GM04504 (cell line): ENCODE data around the gene BRWD1.

Source experiments
- DNase-seq: peaks from one replicate; pipeline ENCODE4 v3.0.0-alpha.2; 2012; ENCODE audit warnings: low read depth

Gene BRWD1

GRCh38 chr21:39197448-39198233, 115.8 kb downstream of the BRWD1 start:
- DNase-seq: no peak

- no peak for DNase-seq
Observed at GRCh38 chr21:39196838-39197237, 116.6 kb downstream of the BRWD1 start.

- no peak for DNase-seq
Observed at GRCh38 chr21:39196310-39196709, 117.1 kb downstream of the BRWD1 start.

- no peak for DNase-seq
Observed at GRCh38 chr21:39193380-39193779, 120.1 kb downstream of the BRWD1 start.

GRCh38 chr21:39189857-39190604, 123.4 kb downstream of the BRWD1 start:
- DNase-seq: no peak

GRCh38 chr21:39188521-39189139, 124.8 kb downstream of the BRWD1 start:
- no peak for DNase-seq

GRCh38 chr21:39187141-39187540, 126.3 kb downstream of the BRWD1 start:
- DNase-seq: no peak

GRCh38 chr21:39186676-39187075, 126.8 kb downstream of the BRWD1 start:
- no peak for DNase-seq

- no peak for DNase-seq
Observed at GRCh38 chr21:39185157-39185556, 128.3 kb downstream of the BRWD1 start.

- DNase-seq: no peak
Observed at GRCh38 chr21:39184050-39184980, 129.1 kb downstream of the BRWD1 start.

GRCh38 chr21:39183272-39184049, 130.0 kb downstream of the BRWD1 start, which contains the start of gene PSMG1:
Gene PSMG1, minus strand, starts transcription at chr21:39183451. Its CDS starts 66 bp downstream, at chr21:39183385.
- peak; percentile 86 for DNase-seq

GRCh38 chr21:39182484-39183271, 130.8 kb downstream of the BRWD1 start:
- no peak for DNase-seq

GRCh38 chr21:39182016-39182415, 131.4 kb downstream of the BRWD1 start:
- DNase-seq: no peak

- no peak for DNase-seq
Observed at GRCh38 chr21:39181205-39181818, 132.1 kb downstream of the BRWD1 start.

- DNase-seq: no peak
Observed at GRCh38 chr21:39180429-39181019, 132.9 kb downstream of the BRWD1 start.

GRCh38 chr21:39178421-39178820, 135.0 kb downstream of the BRWD1 start:
- DNase-seq: no peak

GRCh38 chr21:39176271-39176709, 137.1 kb downstream of the BRWD1 start:
- DNase-seq: no peak

GRCh38 chr21:39175665-39176064, 137.8 kb downstream of the BRWD1 start:
- no peak for DNase-seq

- DNase-seq: no peak
Observed at GRCh38 chr21:39175154-39175553, 138.3 kb downstream of the BRWD1 start.
